Dedifferentiated amniotic fluid mesenchymal stem cell (primary cell): ENCODE measurements around the gene TMEM131L.
"Not testable (repeated sequence)": the region's sequence is repeated elsewhere in the genome, so short reads cannot be mapped to it uniquely, and the experiment has no call there.

ENCODE experiments used
- DNase-seq: peaks from one replicate; pipeline ENCODE4 v3.0.0-alpha.2; 2016; ENCODE audit errors: extremely low spot score

TMEM131L gene

GRCh38 chr4:153573221-153573620, 107.1 kb downstream of the TMEM131L start:
- DNase-seq: no peak

GRCh38 chr4:153573881-153574802, 108.0 kb downstream of the TMEM131L start:
- peak; percentile 80 for DNase-seq

- DNase-seq: no peak
Observed at GRCh38 chr4:153576443-153576774, 110.2 kb downstream of the TMEM131L start.

GRCh38 chr4:153577053-153577452, 110.9 kb downstream of the TMEM131L start:
- DNase-seq: no peak

GRCh38 chr4:153579410-153579809, 113.2 kb downstream of the TMEM131L start:
- DNase-seq: no peak

GRCh38 chr4:153579872-153580271, 113.7 kb downstream of the TMEM131L start:
- no peak for DNase-seq

- no peak for DNase-seq
Observed at GRCh38 chr4:153582954-153583702, 117.0 kb downstream of the TMEM131L start.

- DNase-seq: no peak
Observed at GRCh38 chr4:153585026-153585425, 118.9 kb downstream of the TMEM131L start.

GRCh38 chr4:153589703-153590595, 123.8 kb downstream of the TMEM131L start:
- DNase-seq: peak; percentile 40

- DNase-seq: no peak
Observed at GRCh38 chr4:153591441-153591840, 125.3 kb downstream of the TMEM131L start.

GRCh38 chr4:153592064-153592463, 125.9 kb downstream of the TMEM131L start:
- DNase-seq: no peak

GRCh38 chr4:153593161-153593560, 127.0 kb downstream of the TMEM131L start:
- DNase-seq: no peak

- DNase-seq: peak; percentile 90
Observed at GRCh38 chr4:153594210-153594609, 128.1 kb downstream of the TMEM131L start.

- no peak for DNase-seq
Observed at GRCh38 chr4:153595894-153596601, 129.9 kb downstream of the TMEM131L start.

GRCh38 chr4:153602758-153603157, 136.6 kb downstream of the TMEM131L start:
- DNase-seq: no peak

GRCh38 chr4:153603258-153603657, 137.1 kb downstream of the TMEM131L start:
- DNase-seq: no peak

GRCh38 chr4:153603835-153604234, 137.7 kb downstream of the TMEM131L start:
- DNase-seq: no peak

GRCh38 chr4:153609070-153609469, 142.9 kb downstream of the TMEM131L start:
- not testable (repeated sequence) for DNase-seq

- no peak for DNase-seq
Observed at GRCh38 chr4:153610623-153611376, 144.6 kb downstream of the TMEM131L start.

- DNase-seq: no peak
Observed at GRCh38 chr4:153611679-153612078, 145.5 kb downstream of the TMEM131L start.

GRCh38 chr4:153612878-153613277, 146.7 kb downstream of the TMEM131L start:
- DNase-seq: no peak
